Urothelium cell line (cell line): ENCODE measurements around the gene BMP3.

ENCODE experiments used
- DNase-seq: peaks from one replicate; pipeline ENCODE4 v3.0.0; 2011; ENCODE audit warnings: low spot score, mixed read lengths
- FAIRE-seq: peaks from 2 replicates; lab custom pipeline; 2011; peaks lifted over from hg19 to GRCh38; lab: Jason Lieb, UNC

BMP3 gene

GRCh38 chr4:81040012-81040659, 9.6 kb downstream of the BMP3 start:
- no peak for FAIRE-seq
- DNase-seq: peak; percentile 25

DNA sequence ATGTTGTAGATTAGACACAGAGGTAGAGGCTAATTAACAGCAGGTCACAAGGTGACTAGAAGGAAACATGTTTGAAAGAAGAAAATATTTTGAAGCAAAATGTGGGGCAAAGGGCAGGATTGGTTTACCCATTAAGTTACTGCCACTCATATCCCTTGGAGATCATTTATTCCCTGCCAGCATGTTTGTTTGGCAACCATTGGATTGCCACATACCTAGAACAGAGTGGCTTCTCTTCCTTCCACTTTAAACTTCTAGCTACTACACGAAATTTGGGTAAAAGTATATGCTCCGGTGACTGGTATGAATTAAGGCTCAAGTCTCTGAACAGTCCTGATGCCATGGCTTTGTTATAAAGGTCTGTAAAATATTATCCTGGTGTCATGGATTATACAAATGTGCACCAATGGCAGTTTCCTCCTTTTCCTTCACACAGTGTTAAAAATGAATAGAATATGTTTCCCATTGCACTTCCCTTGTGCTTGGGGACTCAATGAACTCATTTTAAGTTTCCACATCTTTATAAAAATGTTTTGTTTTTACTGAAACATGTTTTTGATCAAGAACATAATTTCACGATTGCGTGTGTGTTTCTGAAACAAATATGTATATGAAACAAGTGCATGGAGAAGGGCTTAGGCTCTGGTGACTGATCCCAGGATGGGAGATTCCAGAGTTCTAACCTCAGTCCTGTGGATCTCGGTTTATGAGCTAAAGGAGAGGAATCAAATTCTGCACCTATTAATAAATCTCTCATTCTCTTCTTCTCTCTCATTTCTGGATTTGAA, 12.3 kb downstream of the BMP3 start:
- no peak for FAIRE-seq
- DNase-seq: no peak

GRCh38 chr4:81049330-81049729, 18.8 kb downstream of the BMP3 start:
- FAIRE-seq: no peak
- DNase-seq: no peak

DNA sequence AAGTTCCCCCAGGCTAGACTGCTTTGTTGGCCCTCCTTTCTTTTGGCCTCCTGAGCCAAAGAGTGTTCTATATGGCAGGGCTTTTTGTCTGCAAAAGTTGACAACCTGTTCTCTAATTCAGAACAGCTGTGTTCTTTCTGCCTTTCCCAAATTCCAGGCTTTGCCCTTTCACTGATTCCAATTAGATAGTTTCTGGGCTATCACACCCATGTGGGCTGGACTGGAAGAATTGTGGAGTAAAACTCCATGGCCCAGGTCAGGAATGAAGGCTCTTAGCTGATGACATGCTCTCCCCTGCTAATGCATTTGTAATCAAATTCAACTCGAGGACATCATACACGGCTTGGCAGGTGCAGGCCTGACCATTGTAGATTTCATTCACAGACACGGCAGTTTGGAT, 19.4 kb downstream of the BMP3 start:
- FAIRE-seq (no peak), DNase-seq (no peak)

- DNase-seq (peak; percentile 44), FAIRE-seq (no peak)
Observed at GRCh38 chr4:81052119-81053068, 21.9 kb downstream of the BMP3 start.

DNA sequence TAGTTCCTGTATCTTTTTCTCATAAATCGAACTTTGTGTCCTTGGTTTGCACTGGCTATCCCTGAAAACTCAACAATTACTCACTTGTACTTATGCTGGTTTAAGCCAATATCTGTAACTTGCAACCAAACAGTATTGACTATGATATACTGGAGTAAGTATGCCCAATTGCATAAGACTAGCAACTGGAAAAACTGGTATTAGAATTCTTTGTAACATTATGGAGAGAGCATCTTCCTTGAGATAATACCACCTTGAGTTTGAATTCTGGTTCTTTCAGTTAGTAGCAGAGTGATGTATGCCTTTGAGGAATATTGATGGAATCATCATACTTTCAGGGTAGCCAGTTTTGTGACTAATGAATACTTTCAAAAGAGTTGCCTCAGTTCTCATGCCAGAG, 28.1 kb downstream of the BMP3 start:
- DNase-seq (no peak), FAIRE-seq (no peak)

DNA sequence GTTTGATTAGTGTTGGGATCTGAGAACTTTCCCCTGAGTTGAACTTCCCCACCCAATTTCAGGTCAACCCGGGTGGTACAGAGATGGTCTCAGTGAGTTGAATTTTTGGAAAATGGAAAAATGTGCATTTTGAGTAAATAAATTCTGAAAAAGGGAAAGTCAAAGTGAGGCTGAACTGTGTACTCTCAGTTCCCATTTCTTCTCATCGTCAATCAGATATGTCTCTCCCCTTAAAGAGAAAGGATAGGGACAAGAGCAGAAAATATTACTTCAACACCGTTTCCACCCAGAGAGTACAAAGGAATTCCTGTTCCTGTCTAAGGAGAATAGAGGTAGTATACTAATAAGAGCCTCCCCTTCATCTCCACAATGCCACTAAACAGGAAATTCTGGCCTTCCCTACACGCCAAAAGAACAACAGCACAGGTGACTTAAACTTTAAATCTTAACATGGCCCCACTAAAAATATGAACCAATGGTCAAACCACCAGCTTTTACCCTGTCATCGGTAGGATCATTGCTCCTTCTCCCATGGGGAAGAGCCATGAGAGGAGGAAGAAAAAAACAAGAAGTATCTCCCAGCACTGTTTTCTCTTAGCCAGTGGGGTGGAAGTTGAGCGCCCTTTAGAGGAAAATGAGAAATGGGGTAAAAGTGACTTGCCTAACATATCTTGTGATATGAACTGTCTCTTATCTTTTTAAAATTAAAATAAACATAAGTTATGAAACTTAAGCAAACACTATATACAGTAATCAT, 30.3 kb downstream of the BMP3 start:
- DNase-seq: no peak
- FAIRE-seq: no peak

- FAIRE-seq (no peak), DNase-seq (no peak)
Observed at GRCh38 chr4:81061344-81061730, 30.8 kb downstream of the BMP3 start.

GRCh38 chr4:81062001-81062400, 31.5 kb downstream of the BMP3 start:
- FAIRE-seq (no peak), DNase-seq (no peak)

- no peak for FAIRE-seq
Observed at GRCh38 chr4:81065446-81065845, 34.9 kb downstream of the BMP3 start.

DNA sequence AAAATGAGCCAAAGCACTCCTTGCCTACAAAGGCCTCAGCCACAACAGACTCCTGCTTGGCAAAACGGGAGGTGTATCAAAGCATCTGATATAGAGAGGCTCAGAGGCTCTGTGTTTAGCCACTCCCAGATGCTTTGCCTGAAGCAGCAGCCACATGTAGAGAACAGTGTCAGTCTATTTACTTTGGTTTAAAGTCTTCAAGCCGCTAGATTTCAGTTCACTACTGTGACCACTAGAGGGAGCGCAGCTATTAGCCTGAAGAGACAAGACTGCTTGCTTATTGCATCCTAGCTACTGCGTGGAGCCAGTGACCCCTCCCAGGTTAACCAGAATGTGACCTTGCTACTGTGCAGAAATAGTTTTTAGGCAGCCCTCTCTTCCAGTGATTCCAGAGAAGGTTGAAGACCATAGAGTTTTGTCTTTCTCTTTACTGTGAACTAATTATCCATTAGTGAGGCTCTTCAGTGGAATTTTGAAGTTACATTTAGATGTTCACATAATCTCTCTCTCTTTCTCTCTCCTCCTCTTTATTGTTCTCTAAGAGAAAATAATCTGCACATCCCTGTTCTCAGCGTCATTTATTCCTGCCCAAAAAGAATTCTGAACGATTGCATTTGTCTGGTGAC, 39.3 kb downstream of the BMP3 start:
- DNase-seq: peak; percentile 60

More at GRCh38 chr4:81065446-81065845, 34.9 kb downstream of the BMP3 start:
- DNase-seq: no peak

DNA sequence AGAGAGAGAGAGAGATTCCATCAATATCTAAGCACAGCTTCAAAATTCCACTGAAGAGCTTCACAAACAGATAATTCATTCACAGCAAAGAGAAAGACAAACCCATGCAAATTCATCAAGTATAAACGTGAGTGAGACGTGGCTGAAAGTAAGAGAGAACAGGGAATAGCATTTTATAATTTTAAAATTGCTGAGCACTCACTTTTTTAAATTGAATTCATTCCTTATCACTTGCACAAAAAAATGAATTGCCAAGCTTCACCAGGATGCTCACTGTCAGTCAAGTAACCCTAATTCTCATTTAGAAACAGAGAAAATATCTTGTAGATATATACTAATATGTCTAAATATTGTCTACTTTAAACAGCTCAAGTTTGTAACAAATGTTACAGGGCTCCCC, 40.5 kb downstream of the BMP3 start:
- FAIRE-seq (no peak), DNase-seq (no peak)

More for the DNA sequence above, 39.3 kb downstream of the BMP3 start:
- FAIRE-seq: no peak

DNA sequence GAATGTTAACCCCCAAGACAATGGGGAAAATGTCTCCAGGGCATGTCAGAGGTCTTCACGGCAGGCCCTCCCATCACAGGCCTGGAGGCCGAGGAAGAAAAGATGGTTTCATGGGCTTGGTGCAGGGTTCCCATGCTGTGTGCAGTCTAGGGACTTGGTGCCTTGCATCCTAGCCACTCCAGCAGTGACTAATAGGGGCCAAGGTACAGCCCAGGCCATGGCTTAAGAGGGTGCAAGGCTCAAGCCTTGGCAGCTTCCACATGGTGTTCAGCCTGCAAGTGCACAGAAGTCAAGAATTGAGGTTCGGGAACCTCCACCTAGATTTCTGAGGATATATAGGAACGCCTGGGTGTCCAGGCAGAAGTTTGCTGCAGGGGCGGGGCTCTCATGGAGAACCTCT, 50.6 kb downstream of the BMP3 start:
- FAIRE-seq: no peak
- no peak for DNase-seq

GRCh38 chr4:81084029-81084428, 53.5 kb downstream of the BMP3 start:
- no peak for DNase-seq
- no peak for FAIRE-seq

DNA sequence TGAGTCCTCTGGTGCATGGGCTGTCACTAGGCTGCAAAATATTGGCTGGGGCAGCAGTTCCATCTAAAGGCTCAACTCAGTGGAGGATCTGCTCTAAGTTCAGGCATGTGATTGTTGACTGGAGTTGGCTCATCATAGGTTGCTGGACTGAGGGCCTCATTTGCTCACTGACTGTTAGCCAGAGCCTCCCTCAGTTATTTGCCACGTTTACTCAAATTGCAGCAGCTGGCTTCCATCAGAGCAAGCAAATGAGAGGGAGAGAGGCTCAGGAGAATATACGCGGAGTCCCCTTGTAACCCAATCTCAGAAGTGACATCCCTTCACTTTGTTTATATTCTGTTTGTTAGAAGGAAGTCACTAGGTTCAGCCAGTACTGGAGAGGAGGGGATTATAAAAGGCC, 54.1 kb downstream of the BMP3 start:
- FAIRE-seq: no peak

GRCh38 chr4:81085291-81085690, 54.8 kb downstream of the BMP3 start:
- DNase-seq (no peak), FAIRE-seq (no peak)

More for the DNA sequence above, 54.1 kb downstream of the BMP3 start:
- no peak for DNase-seq

DNA sequence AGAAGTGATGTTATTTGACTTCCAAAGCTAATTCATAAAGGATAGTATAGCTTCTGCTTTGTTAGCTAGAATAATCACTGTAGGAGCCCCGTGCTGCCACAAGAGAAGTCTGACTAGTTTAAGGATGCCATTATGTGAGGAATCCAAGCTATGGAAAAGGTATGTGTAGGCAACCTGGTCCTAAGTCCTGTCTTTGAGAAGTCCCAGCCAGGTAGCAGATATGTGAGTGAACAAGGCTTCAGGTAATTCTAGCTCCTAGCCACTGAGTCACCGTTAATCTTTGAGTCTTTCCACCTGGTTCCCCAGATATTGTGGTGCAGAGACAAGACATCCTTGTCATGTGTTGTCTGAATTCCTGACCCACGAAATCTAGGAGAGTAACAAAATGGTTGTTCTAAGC, 55.5 kb downstream of the BMP3 start:
- DNase-seq: no peak

GRCh38 chr4:81093720-81094401, 63.4 kb downstream of the BMP3 start:
- FAIRE-seq (no peak), DNase-seq (no peak)

More for the DNA sequence above, 55.5 kb downstream of the BMP3 start:
- FAIRE-seq: no peak

DNA sequence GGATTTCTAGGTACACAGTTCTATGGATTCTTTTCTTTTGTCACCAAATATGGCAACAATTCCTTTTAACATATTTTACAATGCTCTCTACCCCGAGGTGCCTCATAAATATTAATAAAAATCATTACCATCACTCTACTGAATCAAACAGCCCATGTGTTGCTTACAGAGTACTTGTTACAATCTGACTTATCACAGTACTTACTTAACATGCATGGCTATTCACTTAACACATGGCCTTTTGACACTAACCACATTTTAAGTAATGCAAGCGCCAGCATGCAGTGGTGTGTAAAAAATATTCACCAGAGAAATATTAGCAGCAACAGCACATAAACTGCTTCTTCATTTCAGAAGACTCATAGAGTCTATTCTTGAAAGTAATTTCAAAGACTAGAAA, 64.9 kb downstream of the BMP3 start:
- FAIRE-seq: no peak
- DNase-seq: no peak

- FAIRE-seq (no peak), DNase-seq (no peak)
Observed at GRCh38 chr4:81096566-81096965, 66.1 kb downstream of the BMP3 start.
